Endometrial microvascular endothelial cells (primary cell): ENCODE measurements around the gene KRTAP12-2. TPM values are rescaled to one million over a fixed set of nuclear protein-coding genes. Genes with fewer than 3 reads are reported as not detected.

Experiments used
- in situ Hi-C: cut with HindIII; loops from 2 replicates; pipeline ENCODE4 v1.10.0; 2017; ENCODE audit warnings: low sequenced_read_pairs, low pct_unique_long_range_greater_than_20kb; ENCODE audit errors: inconsistent ontology term
- total RNA-seq: library from RNA; depleted of rRNA; stranded (reverse); fragments of >200 nt; gene quantifications from one replicate; pipeline ENCODE4 v1.2.3, GENCODE V29; 2015; ENCODE audit errors: inconsistent ontology term

KRTAP12-2 gene
- total RNA-seq, result not detected

DNA sequence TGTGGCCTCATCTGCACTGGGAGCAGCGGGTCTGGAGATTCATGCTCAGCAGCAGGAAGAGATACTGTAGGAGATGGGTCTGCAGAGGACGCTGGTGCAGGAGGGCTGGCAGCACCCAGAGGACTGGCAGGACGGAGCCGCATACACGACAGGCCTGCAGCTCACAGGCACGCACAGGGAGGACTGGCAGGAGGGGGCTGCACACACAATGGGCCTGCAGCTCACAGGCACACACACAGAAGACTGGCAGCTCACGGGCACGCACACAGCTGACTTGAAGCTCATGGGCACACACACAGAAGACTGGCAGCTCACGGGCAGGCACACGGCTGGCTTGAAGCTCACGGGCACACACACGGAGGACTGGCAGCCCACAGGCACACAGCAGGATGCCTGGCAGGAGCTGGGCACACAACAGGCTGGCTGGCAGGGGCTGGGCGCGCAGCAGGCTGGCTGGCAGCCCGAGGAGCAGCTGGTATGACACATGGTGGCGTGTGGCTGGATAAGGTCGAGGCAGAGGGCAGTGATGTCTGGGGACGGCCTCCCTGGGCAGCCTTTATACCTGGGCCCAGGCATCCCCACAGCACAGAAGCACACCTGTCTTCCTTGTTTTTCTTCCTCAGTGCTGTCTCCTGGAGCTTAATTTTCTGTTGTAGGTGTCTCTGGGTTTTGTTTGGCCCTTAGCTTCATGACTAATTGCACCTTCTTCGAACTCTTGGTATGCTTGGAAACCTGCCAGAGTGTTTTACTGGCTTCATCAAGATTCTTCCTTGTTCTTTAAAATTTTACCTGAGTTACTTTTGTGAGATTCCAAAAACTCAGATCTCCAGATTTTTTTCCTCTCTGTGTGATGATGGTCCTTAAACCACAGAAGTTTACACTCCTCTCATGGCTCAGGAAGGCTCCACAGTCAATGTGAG, at the start of gene KRTAP12-2:
TSS of gene KRTAP12-2 (minus strand) at position 527 of the 920 bp plus-strand sequence. CDS start at position 486, 41 bp downstream.
- in situ Hi-C loops, result no loop called here

- in situ Hi-C loops, result no loop called here
Measured at GRCh38 chr21:44714905-44715304, 48.2 kb upstream of the KRTAP12-2 start.

- in situ Hi-C loops, result no loop called here
Measured at GRCh38 chr21:44713846-44714245, 47.1 kb upstream of the KRTAP12-2 start.

GRCh38 chr21:44713130-44713529, 46.4 kb upstream of the KRTAP12-2 start:
- in situ Hi-C loops, result no loop called here

DNA sequence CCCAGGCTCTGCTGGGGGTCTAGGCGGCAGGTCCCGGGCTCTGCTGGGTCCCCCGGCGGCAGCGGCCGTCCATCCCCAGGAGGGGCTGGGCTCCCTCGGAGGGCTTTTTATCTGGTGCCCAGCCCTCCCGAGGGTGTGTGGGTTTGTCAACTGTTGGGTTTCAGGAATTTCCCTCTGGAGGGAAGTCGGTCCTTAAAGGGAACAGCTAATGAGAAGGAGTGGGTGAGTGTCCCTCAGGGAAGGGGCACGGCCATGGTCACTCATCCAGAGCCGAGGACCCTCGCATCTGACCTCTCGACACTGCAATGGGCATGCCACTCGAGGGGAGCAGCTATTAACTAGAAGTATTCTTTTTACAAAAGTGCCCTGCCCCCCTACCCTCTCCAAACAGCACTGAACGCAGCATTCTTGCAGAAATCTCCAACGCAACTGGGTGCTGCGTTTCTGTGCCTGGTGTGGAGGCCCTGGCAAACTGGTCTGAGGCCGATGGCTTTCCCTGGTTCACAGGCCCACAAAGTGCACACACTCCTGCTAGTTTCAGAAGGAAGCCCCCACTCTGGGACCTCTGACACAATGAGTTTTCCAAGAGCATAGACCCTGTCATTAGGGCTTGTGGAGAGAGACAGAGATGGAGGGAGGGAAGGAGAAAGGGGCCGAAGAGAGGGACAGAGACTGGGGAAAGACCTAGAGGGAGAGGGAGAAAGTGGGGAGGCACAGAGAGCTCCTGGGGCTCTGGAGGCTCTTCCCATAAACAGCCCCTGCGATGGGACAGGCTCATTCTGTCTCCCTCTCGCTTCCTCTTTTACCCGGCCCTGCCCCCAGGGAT, 45.7 kb upstream of the KRTAP12-2 start:
- in situ Hi-C loops, result no loop called here

DNA sequence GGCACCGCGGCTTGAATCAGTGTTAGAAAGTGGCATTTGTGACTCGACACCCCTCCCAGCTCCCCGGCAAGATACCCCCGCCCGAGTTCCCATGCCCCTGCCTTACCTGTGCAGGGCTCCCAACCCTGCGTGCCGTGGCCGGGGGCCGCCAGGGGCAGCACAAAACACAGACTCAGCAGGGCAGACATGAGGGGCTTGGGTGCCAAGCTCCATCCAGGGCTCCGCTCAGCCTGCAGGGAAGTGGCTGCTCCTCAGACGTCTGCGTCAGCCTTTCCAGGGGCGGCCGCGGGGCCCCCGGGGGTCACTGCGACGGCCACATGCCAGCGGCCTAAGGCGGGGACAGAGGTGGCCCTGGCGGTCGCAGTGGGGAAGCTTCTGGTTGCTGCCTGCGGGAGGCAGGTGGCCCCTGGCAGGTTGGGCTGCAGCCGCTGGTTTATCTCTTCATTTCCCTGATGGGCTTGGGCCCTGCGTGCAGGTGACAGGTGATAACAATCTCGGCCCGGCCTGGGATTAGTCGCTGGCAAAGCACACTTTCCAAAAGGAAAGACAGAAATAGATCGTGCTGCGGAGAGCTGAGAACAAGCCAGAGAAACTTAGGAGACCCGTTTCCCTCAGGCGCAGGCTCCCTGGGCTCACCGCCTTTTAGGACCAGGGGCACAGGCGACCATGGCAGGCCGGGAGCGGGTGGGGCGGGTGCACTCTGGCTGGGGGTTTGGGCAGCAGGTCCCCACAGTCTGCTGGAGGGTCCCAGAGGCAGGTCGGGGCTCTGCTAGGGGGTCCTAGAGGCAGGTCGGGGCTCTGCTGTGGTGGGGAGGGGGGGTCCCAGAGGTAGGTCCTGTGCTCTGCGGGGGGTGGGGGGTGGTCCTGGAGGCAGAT, 44.8 kb upstream of the KRTAP12-2 start, which contains the start of gene TSPEAR:
TSS of gene TSPEAR (minus strand) at position 246 of the 876 bp plus-strand sequence. CDS start at position 188, 58 bp downstream.
- in situ Hi-C loops, result no loop called here

- in situ Hi-C loops, result no loop called here
Measured at GRCh38 chr21:44710756-44711326, 44.1 kb upstream of the KRTAP12-2 start.

DNA sequence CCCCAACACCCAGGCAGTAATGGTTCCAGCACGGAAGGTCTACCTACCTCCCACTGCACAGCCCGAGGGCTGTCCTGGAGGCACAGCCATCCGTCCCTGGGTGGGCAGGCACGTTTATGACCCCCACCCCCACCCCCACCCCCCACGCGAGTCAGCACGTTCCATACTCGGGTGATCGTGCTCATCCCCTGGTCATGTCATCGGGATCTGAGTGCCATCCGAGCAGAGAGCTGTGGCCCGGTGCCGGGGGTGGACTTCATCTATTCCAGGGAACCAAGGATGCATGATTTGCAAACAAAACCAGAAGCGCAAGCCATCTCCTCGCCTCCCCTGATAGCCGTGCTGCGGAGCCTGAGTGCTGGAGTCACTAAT, 43.6 kb upstream of the KRTAP12-2 start:
- in situ Hi-C loops, result no loop called here

GRCh38 chr21:44709426-44710293, 42.9 kb upstream of the KRTAP12-2 start:
- in situ Hi-C loops, result no loop called here

DNA sequence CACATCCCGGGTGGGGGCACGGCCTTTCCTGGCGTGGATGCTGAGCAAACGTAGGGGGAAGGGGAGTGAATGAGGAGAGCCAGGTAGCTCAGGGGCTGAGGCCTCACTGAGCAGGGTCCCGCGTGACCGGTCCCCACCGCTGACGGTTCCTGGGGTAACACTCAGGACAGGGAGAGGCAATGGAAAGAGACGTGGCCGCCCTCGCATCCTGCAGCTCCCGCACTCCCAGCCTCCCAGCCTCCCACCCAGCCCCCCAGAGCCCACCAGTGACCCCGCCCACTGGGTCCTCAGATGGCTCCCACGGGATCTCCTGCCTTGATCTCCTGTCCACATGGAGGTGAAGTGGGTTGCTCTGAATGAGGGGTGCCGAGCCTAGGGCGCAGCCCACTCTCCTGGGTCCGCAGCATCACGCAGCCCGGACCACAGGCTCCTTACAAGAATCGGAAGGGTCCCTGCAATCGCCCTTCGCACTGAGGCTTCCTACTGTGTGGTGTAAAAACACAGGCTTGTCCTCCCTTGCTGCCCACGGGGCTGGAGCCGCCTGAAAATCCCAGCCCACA, 42.2 kb upstream of the KRTAP12-2 start:
- in situ Hi-C loops, result no loop called here

- in situ Hi-C loops, result no loop called here
Measured at GRCh38 chr21:44708213-44708865, 41.6 kb upstream of the KRTAP12-2 start.

DNA sequence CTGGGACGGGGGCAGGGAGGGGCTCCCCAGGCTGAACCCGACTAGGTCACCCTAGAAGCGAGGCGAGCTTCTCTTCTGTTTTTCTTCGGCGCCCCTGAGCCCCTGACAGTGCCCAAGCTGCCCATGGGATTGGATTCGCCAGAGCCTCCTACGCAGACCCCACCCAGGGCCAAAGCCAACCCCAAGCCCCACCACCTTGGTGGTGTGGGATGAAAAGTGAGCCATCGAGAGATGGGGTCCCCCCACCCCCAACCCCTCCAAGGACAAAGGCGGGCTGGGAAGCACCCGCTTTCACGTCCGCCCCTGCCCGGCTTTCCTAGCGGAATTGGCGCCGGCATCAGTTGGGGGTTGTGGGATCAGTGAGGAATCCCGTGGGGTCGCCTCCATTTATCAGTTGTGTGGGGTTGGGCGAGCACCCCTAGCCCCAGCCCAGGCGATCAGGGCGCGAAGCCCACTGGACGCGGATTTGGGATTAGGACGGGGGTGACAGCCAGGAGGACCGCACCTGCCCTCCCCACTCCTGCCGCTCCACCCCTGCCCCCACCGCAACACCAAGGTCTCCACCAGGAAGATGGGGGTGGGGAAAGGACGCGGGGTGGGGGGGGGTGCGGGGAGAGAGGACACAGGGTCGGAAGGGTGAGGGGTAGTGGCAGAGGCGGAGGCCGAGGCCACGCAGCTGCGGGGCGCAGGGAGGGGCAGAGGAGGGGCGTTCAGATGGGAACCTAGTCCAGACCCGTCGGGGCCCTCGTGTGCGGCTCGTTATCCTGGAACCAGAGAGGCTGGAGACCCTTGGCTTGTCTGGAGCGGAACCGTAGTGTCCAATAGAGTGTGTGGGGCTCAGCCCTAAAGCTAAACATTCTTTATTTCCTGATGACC, 40.2 kb upstream of the KRTAP12-2 start:
- in situ Hi-C loops, result no loop called here

GRCh38 chr21:44706026-44706705, 39.4 kb upstream of the KRTAP12-2 start:
- in situ Hi-C loops, result no loop called here

- in situ Hi-C loops, result no loop called here
Measured at GRCh38 chr21:44704636-44705001, 37.9 kb upstream of the KRTAP12-2 start.
